C1 segment of cervical spinal cord (tissue), 14 donors: Measurements from ENCODE around the gene AMY2A.
"Not testable (repeated sequence)": the region's sequence is repeated elsewhere in the genome, so short reads cannot be mapped to it uniquely, and the experiment has no call there.

Experiments used
- DNase-seq, 14 donors: peaks; one replicate each; lab custom pipeline; 2025; lab: John Stamatoyannopoulos, UW

AMY2A gene

GRCh38 chr1:103616994-103617477 is at the start of gene AMY2A:
TSS of gene AMY2A (plus strand) at chr1:103617427. CDS start at chr1:103617441, 14 bp downstream.
- DNase-seq, result not testable (repeated sequence)

GRCh38 chr1:103569493-103569892 is 47.7 kb upstream of the AMY2A start:
- no peak for DNase-seq

- DNase-seq, result not testable (repeated sequence)
Observed at GRCh38 chr1:103571289-103571688, 45.9 kb upstream of the AMY2A start, which contains the start of gene AMY2B. TSS of gene AMY2B (plus strand) at chr1:103571589. CDS start at chr1:103571603, 14 bp downstream.

- no peak for DNase-seq
Observed at GRCh38 chr1:103576065-103576464, 41.2 kb upstream of the AMY2A start.

GRCh38 chr1:103576784-103577183 is 40.4 kb upstream of the AMY2A start:
- not testable (repeated sequence) for DNase-seq

GRCh38 chr1:103582464-103582863 is 34.8 kb upstream of the AMY2A start:
- no peak for DNase-seq

- DNase-seq, result no peak
Observed at GRCh38 chr1:103583887-103584286, 33.3 kb upstream of the AMY2A start.

GRCh38 chr1:103584537-103584936 is 32.7 kb upstream of the AMY2A start:
- DNase-seq, result no peak

GRCh38 chr1:103602740-103603139 is 14.5 kb upstream of the AMY2A start:
- not testable (repeated sequence) for DNase-seq

- no peak for DNase-seq
Observed at GRCh38 chr1:103616362-103616761, 865 bp upstream of the AMY2A start.

- DNase-seq, result not testable (repeated sequence)
Observed at GRCh38 chr1:103627436-103627835, 10.2 kb downstream of the AMY2A start.

- not testable (repeated sequence) for DNase-seq
Observed at GRCh38 chr1:103641194-103641593, 24.0 kb downstream of the AMY2A start.

GRCh38 chr1:103643908-103644307 is 26.7 kb downstream of the AMY2A start:
- DNase-seq, result not testable (repeated sequence)

GRCh38 chr1:103650305-103650704 is 33.1 kb downstream of the AMY2A start:
- DNase-seq, result not testable (repeated sequence)

- not testable (repeated sequence) for DNase-seq
Observed at GRCh38 chr1:103650889-103651288, 33.7 kb downstream of the AMY2A start.

GRCh38 chr1:103654133-103654532 is 36.9 kb downstream of the AMY2A start:
- DNase-seq, result not testable (repeated sequence)

- not testable (repeated sequence) for DNase-seq
Observed at GRCh38 chr1:103655460-103655859, 38.2 kb downstream of the AMY2A start, which contains the start of gene AMY1A. TSS of gene AMY1A (plus strand) at chr1:103655760. CDS start at chr1:103656331, 571 bp downstream.
